NB4 (cell line): ENCODE measurements around the gene VENTX.

Source experiments
- MYC ChIP-seq: IDR thresholded peaks from 2 replicates; pipeline ENCODE4 v1.6.1; 2011; ENCODE audit warnings: low read depth, low read length
- POLR2A ChIP-seq: IDR thresholded peaks from 2 replicates; pipeline ENCODE4 v1.6.1; 2011; ENCODE audit warnings: mild to moderate bottlenecking; ENCODE audit not compliant: insufficient read length; ENCODE audit errors: extremely low read depth
- TF ChIP-seq, protein P1 (sequence below): IDR thresholded peaks from one replicate; pipeline ENCODE4 v1.5.1; 2012; ENCODE audit warnings: low read depth, low read length
- TF ChIP-seq, protein P2 (sequence below): IDR thresholded peaks from 2 replicates; pipeline ENCODE4 v1.6.1; 2011; ENCODE audit warnings: low read depth, low read length

DNA sequence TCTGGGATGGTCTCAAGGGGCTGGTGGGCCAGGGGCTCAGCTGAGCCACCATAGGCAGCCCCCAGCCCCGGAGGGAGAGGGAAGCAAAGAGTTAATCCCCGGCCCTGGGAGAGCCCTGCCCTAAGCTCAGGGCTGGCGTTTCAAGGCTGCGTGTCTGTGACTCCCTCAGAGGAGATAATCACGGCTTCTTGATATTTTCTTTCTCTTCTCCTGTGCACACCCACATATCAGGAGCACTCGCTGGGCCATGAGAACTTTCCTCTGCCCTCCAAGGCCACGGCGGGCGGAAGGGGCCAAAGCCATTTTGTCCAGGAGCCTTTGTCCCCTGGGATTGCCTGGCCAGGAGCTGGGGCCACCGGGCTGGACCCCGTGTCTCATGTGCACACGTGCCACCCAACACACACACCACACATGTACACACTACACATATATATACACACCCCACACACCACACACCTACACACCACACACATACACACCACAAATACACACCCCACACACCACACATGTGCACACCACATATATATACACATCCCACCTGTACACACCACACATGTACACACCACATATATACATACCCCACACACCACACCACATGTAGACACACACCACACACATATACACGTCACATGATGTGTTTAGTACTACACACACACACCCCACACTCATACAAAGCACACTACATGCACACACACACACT lies 16.9 kb downstream of the VENTX start:
- TF ChIP-seq, protein P1, sequence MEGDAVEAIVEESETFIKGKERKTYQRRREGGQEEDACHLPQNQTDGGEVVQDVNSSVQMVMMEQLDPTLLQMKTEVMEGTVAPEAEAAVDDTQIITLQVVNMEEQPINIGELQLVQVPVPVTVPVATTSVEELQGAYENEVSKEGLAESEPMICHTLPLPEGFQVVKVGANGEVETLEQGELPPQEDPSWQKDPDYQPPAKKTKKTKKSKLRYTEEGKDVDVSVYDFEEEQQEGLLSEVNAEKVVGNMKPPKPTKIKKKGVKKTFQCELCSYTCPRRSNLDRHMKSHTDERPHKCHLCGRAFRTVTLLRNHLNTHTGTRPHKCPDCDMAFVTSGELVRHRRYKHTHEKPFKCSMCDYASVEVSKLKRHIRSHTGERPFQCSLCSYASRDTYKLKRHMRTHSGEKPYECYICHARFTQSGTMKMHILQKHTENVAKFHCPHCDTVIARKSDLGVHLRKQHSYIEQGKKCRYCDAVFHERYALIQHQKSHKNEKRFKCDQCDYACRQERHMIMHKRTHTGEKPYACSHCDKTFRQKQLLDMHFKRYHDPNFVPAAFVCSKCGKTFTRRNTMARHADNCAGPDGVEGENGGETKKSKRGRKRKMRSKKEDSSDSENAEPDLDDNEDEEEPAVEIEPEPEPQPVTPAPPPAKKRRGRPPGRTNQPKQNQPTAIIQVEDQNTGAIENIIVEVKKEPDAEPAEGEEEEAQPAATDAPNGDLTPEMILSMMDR = no peak
- TF ChIP-seq MYC (no peak), POLR2A (no peak)
- TF ChIP-seq, protein P2, sequence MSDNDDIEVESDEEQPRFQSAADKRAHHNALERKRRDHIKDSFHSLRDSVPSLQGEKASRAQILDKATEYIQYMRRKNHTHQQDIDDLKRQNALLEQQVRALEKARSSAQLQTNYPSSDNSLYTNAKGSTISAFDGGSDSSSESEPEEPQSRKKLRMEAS = no peak
